Amniotic stem cell (primary cell): Measurements from ENCODE around the gene RAD51B.

ENCODE experiments used
- DNase-seq: peaks from one replicate; lab custom pipeline; 2025; lab: John Stamatoyannopoulos, UW

The RAD51B gene

DNA sequence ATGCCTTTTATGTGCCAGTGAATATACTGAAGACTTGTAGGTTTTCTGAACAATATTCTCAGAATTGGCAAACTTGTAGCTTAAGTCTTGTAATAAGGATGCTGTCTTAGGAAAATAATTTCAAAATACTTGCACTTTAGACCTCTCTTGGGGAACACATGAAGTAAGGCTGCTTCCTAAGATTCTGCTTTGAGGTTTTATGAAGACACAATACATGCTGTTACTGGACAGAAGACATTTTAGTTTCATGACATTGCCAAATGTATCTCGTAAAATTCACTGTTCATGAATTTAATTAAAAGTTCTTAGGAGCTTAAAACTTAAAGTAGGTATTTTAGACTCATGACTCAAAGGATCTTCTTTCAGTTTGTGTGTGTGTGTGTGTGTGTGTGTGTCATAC lies 80.7 kb downstream of the RAD51B start:
- DNase-seq = no peak

DNA sequence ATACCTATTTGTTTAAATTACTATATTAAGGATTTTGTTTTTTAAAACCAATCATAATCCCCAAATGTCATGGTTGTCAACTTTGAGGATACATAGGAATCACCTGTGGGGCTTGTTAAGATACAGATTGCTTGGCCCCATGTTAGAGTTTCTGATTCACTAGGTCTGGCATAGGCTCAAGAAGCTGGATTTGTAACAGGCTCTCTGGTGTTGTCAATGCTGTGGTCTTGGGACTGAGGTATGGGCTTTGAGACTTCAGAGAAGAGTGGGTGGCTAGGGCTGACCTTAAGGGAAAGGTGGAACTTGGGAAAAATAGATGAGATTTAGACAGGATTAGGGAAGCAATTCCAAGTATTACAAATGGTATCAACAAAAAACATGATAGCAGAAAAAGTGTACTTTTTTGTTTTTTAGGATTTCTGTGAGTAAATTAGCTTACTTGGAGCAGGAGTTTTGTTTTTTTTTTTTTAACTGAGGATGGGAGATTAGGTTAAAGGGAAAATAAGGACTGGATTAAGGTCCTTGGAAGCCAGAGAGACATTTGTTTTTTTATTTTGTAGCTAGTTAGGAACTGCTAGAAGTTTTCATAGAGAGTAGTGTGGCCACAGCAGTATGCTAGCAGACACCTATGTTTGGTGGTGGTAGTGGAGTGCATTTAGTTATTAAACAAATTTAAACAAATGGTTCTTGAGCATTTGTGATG lies 88.6 kb downstream of the RAD51B start:
- DNase-seq = no peak

DNA sequence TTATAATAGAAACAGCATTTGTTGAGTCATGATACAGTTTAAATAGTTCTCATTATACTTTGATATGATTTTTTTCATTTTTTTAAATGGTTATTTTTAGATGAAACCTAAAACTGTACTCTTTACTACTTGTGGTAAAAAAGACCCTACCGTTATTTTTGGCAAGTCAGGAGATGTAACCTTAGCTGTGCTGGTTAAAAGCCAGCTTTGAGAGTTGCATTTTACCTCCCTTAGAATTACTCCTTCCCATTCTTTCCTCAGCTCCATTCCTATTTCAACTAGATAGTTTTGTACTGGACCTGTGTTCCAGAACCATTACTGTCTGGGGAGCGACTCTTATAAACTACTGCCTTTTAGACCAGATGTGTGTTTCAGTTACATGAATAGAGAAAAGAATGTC lies 92.0 kb downstream of the RAD51B start:
- DNase-seq = no peak

DNA sequence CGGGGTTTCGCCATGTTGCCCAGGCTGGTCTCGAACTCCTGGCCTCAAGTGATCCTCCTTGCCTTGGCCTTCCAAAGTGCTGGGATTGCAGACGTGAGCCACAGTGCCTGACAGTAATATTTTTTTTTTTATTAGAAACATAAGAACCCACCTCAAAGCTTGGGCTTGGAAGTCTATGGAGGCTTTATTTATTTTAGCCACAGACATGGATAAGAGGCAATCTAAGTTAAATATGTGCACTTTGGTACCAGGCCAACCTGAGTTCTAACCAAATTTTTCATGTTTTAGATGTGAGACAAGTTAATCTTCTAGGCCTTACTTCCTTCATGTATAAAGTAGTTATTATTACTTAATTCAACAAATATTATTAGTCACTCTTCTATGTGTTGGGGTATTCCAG lies 96.9 kb downstream of the RAD51B start:
- DNase-seq = no peak

DNA sequence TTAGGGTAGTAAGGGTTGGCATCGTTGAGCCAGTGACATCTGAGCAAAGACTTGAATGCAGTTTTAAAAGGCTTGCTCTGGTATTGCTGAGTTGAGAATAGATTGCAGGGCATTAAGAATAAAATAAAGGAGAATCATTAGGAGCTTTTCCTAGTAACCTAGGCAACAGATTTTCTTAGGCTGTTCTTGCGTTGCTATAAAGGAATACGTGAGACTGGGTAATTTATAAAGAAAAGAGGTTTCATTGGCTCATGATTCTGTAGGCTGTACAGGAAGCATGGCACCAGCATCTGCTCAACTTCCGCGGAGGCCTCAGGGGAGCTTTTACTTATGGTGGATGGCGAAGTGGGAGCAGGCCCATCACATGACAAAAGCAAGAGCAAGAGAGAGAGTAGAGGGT lies 97.4 kb downstream of the RAD51B start:
- DNase-seq = no peak

DNA sequence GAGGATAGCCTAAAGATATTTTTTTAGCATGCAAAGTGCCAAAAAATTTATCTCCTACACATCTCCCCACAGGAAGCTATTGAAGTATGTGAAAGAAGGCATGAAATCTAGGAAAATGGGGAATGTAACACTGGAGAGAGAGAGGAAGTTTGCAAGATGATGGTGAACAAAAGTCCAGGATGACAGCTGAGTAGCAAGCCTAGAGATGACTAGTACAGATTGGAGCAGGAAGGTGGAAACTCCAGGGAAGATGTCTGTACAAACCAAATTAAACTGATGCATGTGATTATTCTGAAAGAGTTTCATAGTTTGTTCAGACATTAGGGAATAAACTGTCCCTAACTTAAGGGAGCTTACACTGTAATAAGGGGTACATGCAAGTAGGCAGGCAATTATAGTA lies 99.3 kb downstream of the RAD51B start:
- no peak for DNase-seq

DNA sequence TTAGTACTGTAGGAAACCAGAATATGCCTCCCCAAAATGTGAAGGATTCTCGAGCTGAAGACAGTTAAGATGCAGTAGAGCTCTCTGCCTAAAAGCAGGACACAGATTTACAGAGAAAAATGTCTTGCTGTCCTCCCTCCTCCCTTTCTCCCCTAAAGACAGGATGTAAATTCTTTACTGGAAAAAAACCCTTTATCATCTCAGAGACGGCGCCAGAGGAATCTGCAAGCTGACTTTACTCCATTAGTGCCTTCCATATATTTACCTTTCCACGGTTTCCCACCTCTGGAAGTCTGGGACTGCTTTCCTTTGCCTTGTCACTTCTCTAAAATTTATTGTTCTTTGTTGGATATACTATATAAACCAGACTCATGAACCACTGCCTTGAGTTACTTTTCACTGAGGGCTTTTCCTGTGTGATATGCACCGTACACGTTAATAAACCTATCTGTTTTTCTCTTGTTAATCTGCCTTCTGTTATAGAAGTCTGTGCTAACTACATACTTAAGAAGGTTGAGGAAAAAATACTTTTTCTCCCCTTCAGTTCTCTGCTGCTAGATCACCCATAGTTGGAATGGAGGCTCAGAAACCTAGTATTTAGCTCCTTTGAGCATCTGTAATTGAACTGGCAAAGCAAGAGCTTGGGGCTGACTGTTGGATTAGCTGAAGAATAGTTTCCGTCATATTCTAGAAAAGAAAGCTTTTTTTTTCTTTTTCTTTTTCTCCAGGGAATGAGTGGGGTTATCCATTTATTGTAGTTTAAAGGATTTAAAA lies 99.9 kb downstream of the RAD51B start:
- DNase-seq = no peak

DNA sequence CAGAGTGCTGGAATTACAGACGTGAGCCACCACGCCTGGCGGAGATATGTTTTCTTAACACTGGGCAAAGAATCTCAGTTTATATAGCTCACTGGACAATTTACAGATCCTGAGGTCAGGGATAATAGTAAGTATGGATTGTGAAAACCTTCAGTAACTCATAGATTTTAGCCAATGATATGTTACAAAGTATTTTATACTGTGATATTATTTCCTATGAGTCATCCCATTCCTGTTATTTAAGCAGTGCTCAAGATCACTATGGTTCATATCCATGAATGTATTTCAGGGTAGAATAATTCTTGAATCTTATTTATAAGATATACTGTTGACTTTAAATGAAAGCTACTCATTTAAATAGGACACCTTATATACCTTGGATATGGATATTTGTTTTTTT lies 107.2 kb downstream of the RAD51B start:
- DNase-seq = no peak

DNA sequence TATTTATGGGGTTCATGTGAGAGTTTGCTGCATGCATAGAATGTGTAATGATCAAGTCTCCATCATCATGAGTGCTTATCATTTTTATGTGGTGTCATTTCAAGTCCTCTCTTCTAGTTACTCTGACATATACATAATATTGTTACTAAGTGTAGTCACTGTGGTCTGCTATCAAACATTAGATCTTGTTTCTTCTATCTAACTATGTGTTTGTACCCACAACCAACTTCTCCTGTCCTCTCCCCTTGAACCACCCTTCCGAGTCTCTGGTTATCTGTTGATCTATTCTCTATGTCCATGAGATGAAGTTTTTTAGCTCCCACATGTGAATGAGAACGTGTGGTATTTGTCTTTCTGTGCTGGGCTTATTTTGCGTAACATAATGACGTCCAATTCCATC lies 107.7 kb downstream of the RAD51B start:
- no peak for DNase-seq

DNA sequence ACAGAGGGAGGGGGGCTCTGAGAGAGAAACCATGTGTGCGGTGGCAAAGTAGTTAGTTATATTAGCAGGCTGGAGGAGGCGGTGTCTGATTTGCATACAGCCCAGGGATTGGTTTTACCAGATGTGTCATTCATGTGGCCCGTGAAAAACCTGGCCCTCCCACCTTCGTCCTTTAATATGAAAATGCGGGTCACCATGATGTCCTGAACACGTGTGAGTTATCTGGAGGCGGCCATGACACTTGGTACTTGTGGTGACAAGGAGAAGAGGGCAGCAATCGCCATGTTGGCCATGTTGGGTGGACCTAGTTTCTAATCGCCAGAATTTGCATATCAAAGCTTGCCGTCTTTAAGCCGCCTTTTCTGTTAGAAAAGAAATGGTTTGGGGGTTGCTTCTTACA lies 108.8 kb downstream of the RAD51B start:
- no peak for DNase-seq

DNA sequence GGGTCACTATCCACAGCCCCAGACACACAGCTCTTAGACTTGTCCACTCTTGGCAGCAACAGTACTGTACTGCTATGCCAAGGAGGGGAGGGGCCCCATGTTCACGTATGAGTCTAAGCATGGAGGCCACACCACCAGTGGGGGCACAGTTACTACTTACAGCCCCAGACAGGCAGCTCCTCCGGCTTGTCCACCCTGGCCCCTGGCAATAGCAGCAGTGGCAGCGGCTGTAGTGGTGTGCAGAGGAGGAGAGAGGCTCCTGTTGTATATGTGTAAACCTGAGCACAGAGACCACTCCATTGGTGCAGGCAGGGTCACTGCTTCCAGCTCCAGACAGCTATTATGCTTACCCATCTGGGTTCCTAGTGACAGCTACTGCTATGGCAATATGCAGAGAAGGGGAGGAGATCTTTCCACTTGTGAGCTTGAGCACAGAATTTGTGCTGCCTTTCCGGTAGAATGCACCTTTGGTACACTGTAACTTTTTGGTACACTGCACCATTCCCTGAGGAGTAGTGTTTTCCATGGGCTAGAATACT lies 113.2 kb downstream of the RAD51B start:
- no peak for DNase-seq

DNA sequence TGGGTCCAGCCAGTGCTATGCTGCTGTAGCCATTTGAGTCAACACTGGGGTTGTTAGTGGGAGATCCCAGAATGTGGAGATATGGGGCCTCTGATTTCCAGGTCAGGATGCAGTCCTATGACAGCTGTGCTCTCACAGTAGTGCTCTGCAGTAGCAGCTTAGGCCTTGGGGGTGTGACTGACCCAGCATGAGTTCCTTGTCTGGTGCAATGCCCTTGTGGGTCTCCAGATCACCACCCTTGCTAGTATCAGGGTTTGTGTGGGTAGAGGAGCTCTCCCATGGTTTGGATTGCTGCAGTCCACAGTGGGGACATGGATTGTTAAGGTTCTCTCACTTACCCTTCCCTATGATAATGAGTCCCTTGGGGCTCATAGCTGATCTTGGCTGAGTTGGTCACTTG lies 113.7 kb downstream of the RAD51B start:
- DNase-seq = no peak

DNA sequence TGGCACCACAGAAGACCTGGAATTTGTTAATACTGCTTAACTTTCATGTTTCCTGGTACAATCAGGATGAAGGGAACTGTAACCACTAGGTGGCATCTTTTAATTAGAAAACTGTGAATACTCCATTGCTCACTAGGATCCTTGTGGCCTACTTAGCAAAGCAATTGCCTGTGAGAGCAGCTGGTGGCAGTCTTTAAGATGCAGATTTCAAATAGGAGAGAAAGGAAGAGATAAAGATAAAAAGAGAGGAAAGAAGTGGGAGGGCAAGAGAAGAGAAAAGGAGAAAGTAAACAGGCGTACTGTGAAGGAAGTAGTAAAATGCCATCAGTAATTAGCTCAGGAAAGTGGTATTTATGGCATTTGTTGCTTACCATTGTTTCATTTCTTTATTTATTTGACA lies 114.5 kb downstream of the RAD51B start:
- peak; percentile 29 for DNase-seq

DNA sequence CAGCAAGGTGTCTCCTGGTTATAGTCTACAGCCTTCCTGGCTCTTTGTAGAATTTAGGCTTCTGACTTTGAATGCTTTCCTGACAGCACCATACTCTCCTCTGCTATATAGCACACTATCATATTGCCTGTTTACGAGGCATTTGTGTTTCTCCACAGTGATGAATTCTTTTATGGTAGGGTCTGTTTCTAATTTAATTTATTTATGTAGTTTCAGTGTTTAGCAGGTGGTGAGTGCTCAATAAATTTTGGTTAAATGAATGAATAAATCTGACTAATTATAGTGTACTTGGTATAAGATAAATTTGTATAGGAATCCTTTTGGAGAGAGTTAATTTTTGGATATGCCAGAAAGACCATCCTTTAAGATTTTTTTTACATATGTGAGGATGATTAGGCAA lies 115.3 kb downstream of the RAD51B start:
- no peak for DNase-seq

DNA sequence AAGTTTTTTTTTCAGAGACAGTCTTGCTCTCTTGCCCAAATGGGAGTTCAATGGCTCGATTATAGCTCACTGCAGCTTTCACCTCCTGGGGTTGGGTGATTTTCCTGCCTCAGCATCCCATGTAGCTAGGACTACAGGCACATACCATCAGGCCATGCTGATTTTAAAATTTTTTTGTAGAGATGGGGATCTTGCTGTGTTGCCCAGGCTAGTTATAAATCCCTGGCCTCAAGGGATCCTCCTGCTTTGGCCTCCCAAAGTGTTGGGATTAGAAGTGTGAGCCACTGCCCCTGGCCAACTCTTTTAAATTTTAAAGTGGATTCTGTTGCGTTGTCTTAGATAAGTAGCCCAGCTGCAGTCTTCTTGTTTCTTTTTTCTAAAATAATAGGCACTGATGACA lies 115.8 kb downstream of the RAD51B start:
- no peak for DNase-seq

DNA sequence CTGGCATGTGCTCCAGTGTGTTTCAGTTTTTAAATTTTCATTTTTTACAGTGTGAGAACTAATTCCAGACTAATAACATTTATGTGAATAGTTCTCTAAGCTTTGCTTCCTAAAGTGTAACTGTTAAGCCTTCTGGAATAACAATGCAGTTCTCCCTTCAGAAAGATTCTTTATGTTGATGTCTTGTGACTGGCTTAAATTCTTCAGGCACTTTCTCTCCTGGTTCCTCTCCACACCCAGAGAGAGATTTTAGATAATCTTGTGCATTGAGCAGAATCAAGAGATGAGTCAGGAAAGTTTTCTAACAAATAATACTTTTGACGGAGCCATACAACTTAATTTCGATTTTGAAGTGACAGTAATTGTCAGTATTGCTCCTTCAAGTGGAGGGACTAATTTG lies 118.5 kb downstream of the RAD51B start:
- DNase-seq = no peak

DNA sequence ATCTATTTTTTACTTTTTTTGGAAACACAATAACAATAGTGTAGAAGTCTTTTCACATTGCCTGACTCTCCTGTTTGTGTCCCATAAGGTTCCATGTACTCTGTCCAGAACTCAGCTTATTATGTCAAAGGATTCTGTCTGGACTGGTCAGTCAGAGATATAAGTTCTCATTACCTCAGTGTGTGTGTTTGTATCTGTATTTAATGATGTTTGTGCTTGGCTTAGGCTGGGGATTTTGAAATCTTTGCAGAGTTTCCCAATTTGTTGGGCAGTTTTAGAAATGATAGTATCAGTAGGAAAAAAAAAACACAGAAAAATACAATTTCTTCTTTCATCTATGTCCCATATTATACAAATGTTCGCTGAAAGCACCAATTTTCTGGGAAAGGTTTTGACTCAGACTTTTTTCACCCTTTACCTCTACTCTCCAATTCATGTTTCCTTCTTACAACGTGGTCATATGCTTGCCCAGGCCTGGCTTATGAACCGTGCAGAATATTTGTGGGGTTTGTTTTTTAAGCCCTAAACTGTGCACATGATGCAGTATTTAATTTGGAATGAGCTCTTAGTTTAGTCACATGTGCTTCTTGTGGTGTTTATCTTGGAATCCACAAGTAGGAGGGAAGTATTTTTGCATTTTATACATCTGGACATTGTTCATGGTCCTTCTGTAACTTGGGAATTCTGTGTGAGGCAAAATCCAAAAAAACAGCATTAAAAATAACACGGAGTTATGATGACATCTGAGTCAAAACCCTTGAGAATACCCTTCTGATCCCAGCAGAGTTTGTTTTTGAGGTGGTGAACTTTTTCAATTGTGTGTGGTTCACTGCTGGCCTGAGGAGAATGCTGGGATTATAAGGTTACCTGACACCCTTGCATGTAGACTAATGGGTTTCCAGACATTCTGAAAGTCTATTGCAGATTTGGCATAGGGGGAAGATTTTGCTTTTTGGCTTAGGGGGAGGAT lies 121.2 kb downstream of the RAD51B start:
- no peak for DNase-seq

DNA sequence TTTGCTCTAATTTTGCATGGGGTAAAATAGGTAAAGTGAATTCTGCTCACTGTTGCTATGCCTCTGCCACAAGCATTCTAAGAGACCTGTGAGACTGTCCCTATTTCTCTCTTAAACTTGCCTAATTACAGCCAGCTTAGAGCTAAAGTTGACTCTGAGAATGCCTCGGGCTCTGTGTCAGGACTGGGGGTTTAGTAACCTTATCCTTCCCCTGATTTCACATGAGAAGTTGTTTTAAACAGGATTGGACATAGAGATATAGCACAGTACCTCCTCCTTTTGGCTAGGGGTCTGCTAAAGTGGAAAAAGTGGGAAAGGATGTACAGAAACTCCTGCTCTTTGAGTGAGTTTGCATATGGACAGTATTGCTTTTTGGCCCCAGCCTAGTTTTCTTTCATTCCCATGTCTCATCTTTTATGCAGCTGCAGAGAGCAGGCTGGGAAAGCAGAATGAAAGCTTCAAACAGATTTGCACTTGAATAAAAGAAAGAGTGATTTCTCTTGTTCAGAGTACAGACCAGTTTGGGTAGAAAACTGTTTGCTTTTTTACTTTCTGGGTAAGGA lies 122.0 kb downstream of the RAD51B start:
- no peak for DNase-seq

DNA sequence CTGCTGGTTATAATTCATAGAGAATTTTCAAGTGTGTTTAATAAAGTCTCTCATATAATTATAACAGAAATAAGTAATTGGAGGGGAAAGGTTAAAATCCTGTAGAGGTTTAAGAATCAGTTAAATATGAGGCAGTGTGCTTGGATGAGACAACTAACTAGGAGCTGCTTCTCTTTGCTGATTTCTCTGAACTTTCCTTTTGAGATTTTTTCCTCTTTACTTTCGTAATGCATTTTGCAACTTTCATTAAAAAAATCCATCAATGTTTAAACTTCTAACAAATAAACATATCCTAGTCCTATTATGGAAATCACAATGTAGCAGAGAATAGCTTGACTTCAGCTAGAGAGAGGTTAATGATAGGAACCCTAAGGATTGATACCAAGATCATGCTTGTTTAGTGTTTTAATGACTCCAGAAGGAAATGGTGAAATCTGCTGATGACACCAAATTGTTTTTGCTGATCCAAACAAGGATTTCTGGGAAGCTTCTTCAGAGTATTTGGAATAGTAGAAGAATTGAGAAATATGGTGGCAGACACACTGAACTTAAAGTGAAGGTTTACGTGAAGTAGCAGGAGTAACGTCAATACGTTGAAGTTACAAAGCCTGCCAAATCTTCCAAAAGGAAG lies 122.6 kb downstream of the RAD51B start:
- no peak for DNase-seq

DNA sequence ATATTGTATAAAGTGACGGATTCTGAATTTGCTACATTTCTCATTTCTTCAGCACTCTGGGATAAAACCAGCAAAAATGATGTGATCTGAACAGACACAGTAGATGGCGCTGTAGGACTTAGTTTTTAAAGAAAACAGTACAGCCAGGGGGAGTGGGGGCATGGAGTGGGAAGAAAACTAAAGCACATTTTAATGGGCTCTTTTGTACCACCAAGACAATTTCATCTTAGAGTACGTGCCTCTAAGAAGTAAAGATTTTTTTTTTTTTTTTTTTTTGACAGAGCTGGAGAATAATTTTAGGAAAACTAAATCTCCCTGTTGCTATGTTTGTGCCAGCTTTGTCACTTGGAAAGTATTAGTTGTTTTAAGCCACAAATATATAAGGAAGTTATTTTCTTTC lies 124.4 kb downstream of the RAD51B start:
- peak; percentile 76 for DNase-seq

DNA sequence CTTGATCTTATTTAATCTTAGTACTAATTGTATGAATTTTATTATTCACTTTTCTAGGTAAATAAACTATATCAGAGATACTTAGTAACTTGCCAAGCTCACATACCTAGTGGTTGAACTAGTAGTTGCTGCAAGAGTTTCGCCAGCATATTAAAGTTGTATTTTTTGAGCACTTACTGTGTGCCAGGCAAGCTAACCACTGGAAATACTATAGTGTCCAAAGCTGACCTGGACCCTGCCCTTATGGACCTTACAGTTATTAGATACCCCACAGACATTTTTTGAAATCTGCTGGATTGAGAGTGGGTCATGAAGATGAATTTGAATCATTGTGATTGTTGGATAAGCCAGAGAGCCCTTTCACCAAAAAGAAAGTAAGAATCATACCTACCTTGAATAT lies 125.0 kb downstream of the RAD51B start:
- DNase-seq = no peak

DNA sequence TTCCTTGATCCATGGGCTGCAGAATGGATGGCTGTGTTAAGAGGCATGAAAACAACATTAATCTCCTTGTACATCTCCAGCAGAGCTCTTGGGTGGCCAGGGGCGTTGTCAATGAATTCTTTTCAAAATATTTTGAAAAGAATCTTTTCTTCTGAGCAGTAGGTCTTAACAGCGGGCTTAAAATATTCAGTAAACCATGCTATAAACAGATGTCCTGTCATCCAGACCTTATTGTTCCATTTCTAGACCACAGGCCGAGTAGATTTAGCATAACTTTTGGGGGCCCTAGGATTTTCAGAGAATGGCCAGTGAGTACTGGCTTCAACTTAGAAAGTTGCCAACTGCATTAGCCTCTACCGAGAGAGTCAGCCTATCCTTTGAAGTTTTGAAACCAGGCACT lies 130.2 kb downstream of the RAD51B start:
- DNase-seq = no peak
